Body of pancreas (tissue), 4 donors: Measurements from ENCODE around the gene NSUN4. TPM values are rescaled to one million over a fixed set of nuclear protein-coding genes. Genes with fewer than 3 reads are reported as not detected.
A peak's percentile ranks its signal among the peaks of the same experiment; 100 is the strongest.

Experiments used
- ATAC-seq: fragments of 150-250 bp; one replicate; pipeline ENCODE4 v1.9.1; 2016
- DNase-seq, 4 donors: peaks; one replicate each; pipeline ENCODE4 v3.0.0-alpha.2; 2019
- H3K27ac ChIP-seq, 4 donors: fragments of 200-600 bp; sonication (generic); 1 replicate in 3 of 4; 2 replicates in 1 of 4; pipeline versions ENCODE4 v1.5.1 to v1.6.1; 2016 to 2019; ENCODE audit warnings: mild to moderate bottlenecking in 1 of 4, mixed read lengths in 1 of 4, moderate library complexity in 1 of 4
- H3K27me3 ChIP-seq, 2 donors: fragments of 200-600 bp; sonication (generic); one replicate each; pipeline ENCODE4 v1.6.0; 2016; ENCODE audit warnings: mild to moderate bottlenecking in 1 of 2
- H3K36me3 ChIP-seq, 2 donors: fragments of 200-600 bp; sonication (generic); replicated peaks in 1 of 2; 2 replicates each; pipeline ENCODE4 v1.5.1; 2016; ENCODE audit warnings: low read depth in 2 of 2; ENCODE audit not compliant: insufficient read depth in 1 of 2
- H3K4me1 ChIP-seq: fragments of 200-600 bp; sonication (generic); one replicate; pipeline ENCODE4 v1.6.0; 2016
- H3K4me3 ChIP-seq, 2 donors: fragments of 200-600 bp; sonication (generic); 1 replicate in 1 of 2; 2 replicates in 1 of 2; pipeline ENCODE4 v1.5.1; 2016 to 2019
- H3K9me3 ChIP-seq, 3 donors: fragments of 200-600 bp; sonication (generic); 1 replicate in 2 of 3; 2 replicates in 1 of 3; pipeline ENCODE4 v1.5.1; 2016
- POLR2A ChIP-seq, 3 donors: fragments of 450-650 bp; IDR thresholded peaks; one replicate each; pipeline ENCODE4 v1.6.1; 2016; ENCODE audit warnings: antibody characterized with exemption in 3 of 3, mild to moderate bottlenecking in 2 of 3
- WGBS, 2 donors: methylation state at CpG; one replicate each; pipeline ENCODE4 v1.1.5; 2017; 5-methylcytosine and 5-hydroxymethylcytosine counted together
- intact Hi-C: fragments of 100-400 bp; cut with DNase I; formaldehyde crosslinking; loops from one replicate; pipeline ENCODE4 v1.15.1; 2023
- total RNA-seq, 2 donors: library from RNA; depleted of rRNA; stranded (reverse); fragments of >200 nt; gene quantifications; one replicate each; pipeline ENCODE4 v1.1.0, GENCODE V29; 2016
- TF ChIP-seq, protein P1 (sequence below), 7 experiments: fragments of 450-650 bp in 4 of 7; fragments of 200-600 bp in 3 of 7; sonication (generic) in 3 of 7; IDR thresholded peaks; one replicate each; pipeline ENCODE4 v1.5.1; 2016 to 2019; ENCODE audit warnings: antibody characterized with exemption in 7 of 7

Gene NSUN4
- total RNA-seq, 2 donors from 2014 or later: 15.6 to 26.0 TPM

DNA sequence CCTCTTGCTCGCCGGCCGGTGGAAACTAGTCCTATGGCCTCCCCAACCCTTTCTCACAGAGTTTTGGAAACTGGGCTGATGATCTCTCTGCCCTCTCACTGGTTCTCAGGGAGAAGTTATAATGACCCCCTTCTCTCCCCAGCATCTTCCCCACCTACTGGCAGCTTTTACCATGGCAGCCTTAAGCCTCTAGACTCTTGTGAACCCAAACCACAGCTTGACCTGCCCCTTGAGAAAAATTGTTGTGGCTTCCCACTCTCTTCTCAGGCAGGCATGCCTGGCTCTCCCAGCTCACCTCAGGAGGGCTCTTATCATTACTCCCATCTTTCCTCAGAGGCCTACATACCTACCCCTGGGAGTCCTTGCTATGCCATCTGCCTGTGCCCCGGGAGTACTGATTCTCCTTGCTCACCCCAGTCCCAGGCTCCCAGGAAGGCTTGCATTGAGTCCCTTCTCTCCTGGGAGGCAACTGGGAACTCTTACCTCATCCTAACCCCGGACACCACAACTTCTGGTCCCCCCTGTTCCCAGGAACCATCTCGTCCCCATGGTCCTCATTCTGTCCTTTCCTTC is 1.6 kb downstream of the NSUN4 start:
- H3K27ac ChIP-seq: peak overlapping the region in 3 of 4 donors; percentile 36 to 95 (median 91)
- 91 to 94% methylated on average over 6 of the region's 6 CpGs for WGBS, 2 donors
- DNase-seq: no peak

DNA sequence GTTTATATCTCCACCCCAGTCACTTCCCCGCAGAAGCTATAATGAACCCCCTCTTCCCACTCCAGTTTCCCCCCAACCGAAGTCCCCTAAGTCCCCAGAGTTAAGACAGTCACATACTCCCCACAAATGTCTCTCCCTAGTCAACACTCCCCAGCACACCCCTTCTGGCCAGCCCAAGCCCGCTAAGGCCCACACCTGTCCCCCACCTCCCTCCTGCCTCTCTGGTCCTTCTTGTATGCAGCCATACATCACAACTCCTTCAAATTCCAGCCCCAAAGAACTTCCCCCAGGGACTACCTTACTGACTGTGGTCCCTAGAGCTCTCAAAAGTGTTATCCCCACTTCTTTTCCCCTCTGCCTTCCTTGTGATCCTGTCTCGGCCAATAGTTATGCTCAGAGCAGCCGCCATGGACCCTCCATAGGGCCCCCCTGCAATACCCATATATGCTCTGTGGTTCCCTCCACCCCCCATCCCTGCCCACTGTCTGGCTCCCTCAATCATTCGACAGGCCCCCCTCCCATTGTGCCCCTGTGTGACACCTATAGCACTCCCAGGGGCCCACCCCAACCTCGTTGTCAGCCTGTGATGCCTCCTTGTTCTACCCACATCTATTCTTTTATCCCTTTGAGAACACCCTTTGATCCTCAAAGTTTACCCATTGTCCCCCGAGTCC is 2.2 kb downstream of the NSUN4 start:
- intact Hi-C loops: no loop called here
- peaks cover 17% of the 10 kb centered on the region for H3K4me1 ChIP-seq
- TF ChIP-seq, protein P1, sequence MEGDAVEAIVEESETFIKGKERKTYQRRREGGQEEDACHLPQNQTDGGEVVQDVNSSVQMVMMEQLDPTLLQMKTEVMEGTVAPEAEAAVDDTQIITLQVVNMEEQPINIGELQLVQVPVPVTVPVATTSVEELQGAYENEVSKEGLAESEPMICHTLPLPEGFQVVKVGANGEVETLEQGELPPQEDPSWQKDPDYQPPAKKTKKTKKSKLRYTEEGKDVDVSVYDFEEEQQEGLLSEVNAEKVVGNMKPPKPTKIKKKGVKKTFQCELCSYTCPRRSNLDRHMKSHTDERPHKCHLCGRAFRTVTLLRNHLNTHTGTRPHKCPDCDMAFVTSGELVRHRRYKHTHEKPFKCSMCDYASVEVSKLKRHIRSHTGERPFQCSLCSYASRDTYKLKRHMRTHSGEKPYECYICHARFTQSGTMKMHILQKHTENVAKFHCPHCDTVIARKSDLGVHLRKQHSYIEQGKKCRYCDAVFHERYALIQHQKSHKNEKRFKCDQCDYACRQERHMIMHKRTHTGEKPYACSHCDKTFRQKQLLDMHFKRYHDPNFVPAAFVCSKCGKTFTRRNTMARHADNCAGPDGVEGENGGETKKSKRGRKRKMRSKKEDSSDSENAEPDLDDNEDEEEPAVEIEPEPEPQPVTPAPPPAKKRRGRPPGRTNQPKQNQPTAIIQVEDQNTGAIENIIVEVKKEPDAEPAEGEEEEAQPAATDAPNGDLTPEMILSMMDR (IDR thresholded peaks at IDR 0.05): no peak
- no peak for TF ChIP-seq POLR2A (IDR thresholded peaks at IDR 0.05)
- no peaks in the 10 kb centered on the region for H3K9me3 ChIP-seq
- no peak overlapping the region for H3K27ac ChIP-seq
- peaks cover 0 to 7% of the 10 kb centered on the region in 2 donors for H3K36me3 ChIP-seq
- no peak for ATAC-seq
- no peak for DNase-seq
- WGBS, 2 donors: 87 to 88% methylated on average over 8 of the region's 8 CpGs
- no peaks in the 10 kb centered on the region for H3K27me3 ChIP-seq
- no peak overlapping the region for H3K4me3 ChIP-seq

More for the DNA sequence above, 1.6 kb downstream of the NSUN4 start:
- Histone ChIP-seq H3K9me3 (no peaks in the 10 kb centered on the region), H3K4me1 (peaks cover 17% of the 10 kb centered on the region), H3K36me3 (peaks cover 0 to 7% of the 10 kb centered on the region in 2 donors), H3K4me3 (no peak overlapping the region), H3K27me3 (no peaks in the 10 kb centered on the region)
- ATAC-seq: no peak
- no peak for TF ChIP-seq POLR2A (IDR thresholded peaks at IDR 0.05)
- TF ChIP-seq, protein P1 (IDR thresholded peaks at IDR 0.05): no peak
- intact Hi-C loops: no loop called here

DNA sequence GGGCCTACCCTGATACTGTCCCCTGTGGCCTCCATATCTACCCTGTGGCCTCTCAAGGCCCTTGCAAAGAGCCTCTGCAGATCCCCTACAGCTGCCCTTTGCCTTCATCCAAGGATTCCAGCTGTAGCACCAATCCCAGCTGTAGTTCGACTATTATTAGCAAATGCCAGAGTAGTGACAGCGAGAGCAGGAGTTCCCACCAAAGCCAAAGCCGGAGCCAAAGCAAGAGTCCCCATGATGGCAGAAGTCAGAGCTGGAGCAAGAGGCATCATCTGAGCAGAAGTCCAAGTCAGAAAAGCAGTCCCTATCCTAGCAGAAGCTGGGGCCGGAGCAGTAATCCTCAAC is 2.7 kb downstream of the NSUN4 start:
- WGBS, 2 donors: 90 to 91% methylated on average over 4 of the region's 4 CpGs
- intact Hi-C loops: no loop called here
- Histone ChIP-seq H3K27me3 (no peaks in the 10 kb centered on the region), H3K9me3 (no peaks in the 10 kb centered on the region), H3K4me3 (no peak overlapping the region), H3K27ac (no peak overlapping the region), H3K4me1 (peaks cover 17% of the 10 kb centered on the region), H3K36me3 (peaks cover 0 to 7% of the 10 kb centered on the region in 2 donors)
- DNase-seq: no peak
- no peak for TF ChIP-seq POLR2A (IDR thresholded peaks at IDR 0.05)
- TF ChIP-seq, protein P1 (IDR thresholded peaks at IDR 0.05): no peak
- no peak for ATAC-seq

DNA sequence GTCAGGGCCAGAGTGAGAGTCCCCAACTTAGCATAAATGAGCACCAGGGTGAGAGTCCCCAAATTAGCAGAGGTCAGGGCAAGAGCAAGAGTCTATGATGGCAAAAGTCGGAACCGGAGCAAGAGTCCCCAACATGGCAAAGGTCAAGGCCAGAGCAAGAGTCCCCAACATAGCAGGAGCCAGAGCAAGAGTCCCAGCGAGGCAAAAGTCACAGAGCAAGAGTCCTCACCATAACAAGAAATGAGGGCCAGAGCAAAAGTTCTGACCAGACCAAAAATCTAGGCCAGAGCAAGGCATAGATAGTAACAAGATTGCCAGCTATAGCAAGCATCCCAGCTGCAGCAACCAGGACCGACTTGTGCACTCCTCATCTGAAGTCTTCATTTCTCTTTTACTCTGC is 3.1 kb downstream of the NSUN4 start:
- Histone ChIP-seq H3K4me1 (peaks cover 17% of the 10 kb centered on the region), H3K27ac (no peak overlapping the region), H3K36me3 (peaks cover 0 to 7% of the 10 kb centered on the region in 2 donors), H3K9me3 (no peaks in the 10 kb centered on the region), H3K4me3 (no peak overlapping the region), H3K27me3 (no peaks in the 10 kb centered on the region)
- TF ChIP-seq POLR2A (IDR thresholded peaks at IDR 0.05): no peak
- WGBS, 2 donors: 80 to 87% methylated on average over 4 of the region's 4 CpGs
- DNase-seq (no peak), ATAC-seq (no peak)
- intact Hi-C loops: no loop called here

DNA sequence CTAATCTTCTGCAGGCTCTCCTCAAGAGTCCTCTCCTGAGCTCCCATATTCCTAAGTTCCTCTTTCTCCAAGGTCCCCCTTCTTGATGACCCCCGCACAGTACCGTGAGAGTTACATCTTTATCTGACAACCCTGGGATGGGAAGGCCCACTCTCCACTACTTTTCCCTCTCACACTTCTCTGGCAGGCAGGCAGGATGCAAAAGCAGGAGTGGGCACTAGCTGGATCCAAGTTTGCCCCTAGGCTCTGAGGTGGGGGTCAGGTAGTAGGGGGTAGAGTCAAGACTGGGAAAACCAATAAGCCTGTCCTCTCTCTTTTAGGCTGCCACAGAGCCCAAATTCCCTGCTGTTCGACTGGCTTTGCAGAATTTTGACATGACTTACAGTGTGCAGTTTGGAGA is 3.9 kb downstream of the NSUN4 start:
- no peak overlapping the region for H3K27ac ChIP-seq
- H3K27me3 ChIP-seq: no peaks in the 10 kb centered on the region
- intact Hi-C loops: no loop called here
- ATAC-seq (no peak), DNase-seq (no peak)
- TF ChIP-seq, protein P1 (IDR thresholded peaks at IDR 0.05): no peak
- TF ChIP-seq POLR2A (IDR thresholded peaks at IDR 0.05): no peak
- peaks cover 16% of the 10 kb centered on the region for H3K4me1 ChIP-seq
- no peaks in the 10 kb centered on the region for H3K9me3 ChIP-seq
- WGBS, 2 donors: 77 to 92% methylated on average over 3 of the region's 3 CpGs
- no peak overlapping the region for H3K4me3 ChIP-seq
- peaks cover 0 to 10% of the 10 kb centered on the region in 2 donors for H3K36me3 ChIP-seq
